Measurements from ENCODE around the gene COPS7B.

COPS7B gene

GRCh38 chr2:231785822-231786176 lies 446 bp upstream of the COPS7B start:
- no peak for DNase-seq

GRCh38 chr2:231786917-231787292 lies 660 bp downstream of the COPS7B start:
- no peak for DNase-seq

- DNase-seq, result no peak
Measured at GRCh38 chr2:231791107-231791506, 4.9 kb downstream of the COPS7B start.

DNA sequence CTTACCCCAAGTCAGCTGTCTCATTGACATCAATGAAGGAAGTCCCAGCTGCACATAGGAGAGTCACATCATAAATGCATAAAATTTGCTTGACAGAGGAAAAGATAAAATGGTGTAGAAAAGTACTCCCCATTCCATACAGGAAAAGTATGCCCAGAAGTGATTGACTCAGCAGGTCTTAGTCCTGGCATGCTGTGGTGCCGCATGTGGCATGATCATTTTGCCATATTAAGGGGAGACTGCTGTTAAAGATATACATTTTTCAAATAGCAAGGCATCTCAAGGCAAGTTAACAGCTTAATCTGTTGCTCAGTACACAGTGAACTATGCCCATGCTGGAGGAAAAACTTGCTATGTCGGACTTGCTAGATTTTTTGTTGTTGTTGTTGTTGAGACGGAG lies 8.1 kb downstream of the COPS7B start:
- no peak for DNase-seq

DNA sequence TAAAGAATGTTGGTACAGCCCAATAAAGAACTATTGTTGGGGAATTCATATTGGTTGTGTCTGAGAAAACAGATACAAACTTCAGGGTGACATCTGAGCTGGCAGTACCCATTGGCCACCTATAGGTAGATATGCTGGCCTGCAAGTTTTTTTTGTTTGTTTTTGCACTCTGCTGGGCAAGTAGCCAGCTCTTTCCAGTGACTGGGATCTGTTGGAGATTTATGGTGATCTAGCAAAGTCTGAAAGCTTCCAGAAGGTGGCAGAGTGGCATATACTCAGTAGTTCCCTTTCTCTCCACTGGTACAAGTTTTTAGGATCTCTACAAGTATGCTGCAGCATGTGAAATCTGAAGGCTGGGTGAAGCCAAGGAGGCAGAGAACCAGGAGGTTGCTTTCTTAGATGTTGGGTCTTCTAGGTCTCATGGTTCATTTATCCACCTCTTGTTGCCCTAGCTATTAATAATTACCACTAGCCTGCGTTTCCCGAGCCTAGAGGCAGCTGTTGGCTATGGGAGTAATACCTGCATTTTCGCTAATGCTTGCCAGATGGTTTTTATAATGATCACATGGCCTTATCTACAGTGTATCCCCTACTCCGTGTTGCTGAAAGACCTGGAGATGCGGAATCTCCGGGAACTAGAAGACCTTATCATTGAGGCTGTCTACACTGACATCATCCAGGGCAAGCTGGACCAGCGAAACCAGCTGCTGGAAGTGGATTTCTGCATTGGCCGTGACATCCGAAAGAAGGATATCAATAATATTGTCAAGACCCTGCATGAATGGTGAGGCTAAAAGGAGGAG lies 9.5 kb downstream of the COPS7B start:
- DNase-seq, result peak; percentile 77

GRCh38 chr2:231800493-231801091 lies 14.3 kb downstream of the COPS7B start:
- peak; percentile 26 for DNase-seq

DNA sequence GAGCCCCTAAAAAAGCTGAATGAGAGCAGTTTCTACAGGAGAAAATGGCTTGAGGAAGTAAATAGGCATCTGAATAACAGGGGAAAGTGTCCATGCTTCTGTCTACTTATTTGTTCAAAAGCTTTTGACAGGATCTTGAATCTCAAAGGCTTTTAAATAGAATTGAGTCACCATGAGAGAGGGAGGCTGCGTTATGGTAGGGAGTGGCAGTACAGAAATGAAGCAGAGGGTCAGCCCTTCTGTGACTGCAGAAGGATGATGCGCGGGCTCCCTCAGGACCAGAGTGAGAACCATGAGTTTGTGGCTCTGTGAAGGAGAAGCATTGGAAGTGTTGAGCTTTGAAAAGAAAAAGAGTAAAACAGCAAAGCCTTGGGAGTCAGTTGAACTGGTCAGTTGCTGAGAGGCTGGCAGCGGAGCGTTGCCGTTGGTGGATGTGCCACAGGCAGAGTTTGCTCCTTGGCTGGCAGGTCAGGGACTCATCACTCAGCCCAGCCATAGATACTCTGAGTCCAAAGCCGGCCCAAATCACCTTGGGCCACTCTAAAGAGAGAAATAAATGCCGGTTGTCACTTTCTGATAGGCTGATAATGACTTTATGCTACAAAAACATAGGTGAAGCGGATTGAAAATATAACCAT lies 17.4 kb downstream of the COPS7B start:
- no peak for DNase-seq

DNA sequence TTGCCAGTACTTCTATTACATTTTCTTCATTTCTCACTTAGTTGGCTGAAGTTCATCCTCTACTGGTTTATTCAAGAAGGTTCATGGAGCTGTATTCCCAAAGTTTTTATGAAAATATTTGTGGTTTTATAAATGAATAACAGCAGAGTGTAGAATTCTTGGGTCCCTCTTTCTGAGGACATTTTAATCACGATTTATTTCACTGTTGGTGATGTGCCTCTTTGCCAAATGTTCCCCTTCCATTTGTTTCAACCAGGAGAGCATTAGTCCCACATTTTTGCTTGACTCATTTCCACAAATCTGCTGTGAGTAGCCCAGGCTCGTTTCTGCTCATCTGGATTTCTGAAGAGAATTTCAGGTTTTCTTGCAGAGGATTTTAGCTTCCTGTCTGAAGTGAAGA lies 20.8 kb downstream of the COPS7B start:
- peak; percentile 41 for DNase-seq

- DNase-seq, result peak; percentile 76
Measured at GRCh38 chr2:231810905-231811304, 24.7 kb downstream of the COPS7B start.

DNA sequence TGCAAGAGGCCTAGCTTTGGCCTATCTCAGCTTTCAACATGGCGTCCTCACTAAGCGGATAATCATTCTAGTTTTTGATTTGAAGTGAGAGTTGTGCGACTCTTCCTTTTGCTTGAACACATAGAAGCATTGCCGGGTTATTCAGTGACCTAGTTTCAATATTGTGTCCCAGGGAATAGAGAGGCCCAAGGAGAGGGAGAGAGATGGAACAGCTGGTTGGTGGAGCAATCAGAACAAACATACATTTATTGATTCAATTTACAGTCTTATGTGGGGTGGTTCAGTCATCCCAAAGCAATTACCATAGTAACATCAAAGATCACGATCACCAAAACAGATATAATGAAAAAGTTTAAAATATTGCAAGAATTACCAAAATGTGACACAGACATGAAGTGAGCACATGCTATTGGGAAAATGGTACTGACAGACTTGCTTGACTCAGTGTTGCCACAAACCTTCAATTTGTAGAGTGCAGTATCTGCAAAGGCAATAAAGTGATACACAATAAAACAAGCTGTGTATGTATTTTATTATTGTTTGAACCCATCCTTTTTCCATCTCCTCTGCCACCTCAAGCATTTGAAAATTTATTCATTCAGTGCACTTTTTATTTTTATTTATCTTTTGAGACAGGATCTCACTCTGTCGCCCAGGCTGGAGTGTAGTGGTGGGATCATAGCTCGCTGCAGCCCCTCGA lies 30.2 kb downstream of the COPS7B start:
- DNase-seq, result no peak

GRCh38 chr2:231819447-231820042 lies 33.3 kb downstream of the COPS7B start:
- no peak for DNase-seq

DNA sequence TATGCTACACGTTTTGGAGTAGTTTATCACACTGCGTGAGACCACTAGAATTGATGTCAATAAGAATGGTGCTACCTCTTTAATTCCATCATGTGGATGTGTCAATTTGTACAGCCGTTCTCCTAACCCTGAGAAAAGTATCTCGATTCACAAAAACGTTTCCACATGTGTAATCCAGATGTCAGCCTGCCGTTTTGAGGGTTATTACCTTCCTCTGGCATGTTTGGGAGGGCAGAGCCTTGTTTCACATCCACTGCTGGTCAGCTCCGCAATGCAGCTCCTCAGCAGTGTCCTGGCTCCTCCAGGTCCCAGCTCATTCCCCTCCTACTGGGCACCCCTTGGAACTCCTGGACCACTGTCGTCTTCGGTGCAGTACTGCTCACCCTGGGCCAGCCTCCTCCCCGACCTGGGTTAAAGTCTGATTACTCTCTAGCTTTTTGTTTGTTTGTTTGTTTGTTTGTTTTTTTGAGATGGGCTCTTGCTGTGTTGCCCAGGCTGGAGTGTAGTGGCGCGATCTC lies 34.6 kb downstream of the COPS7B start:
- DNase-seq, result no peak

GRCh38 chr2:231821908-231822307 lies 35.7 kb downstream of the COPS7B start:
- DNase-seq, result no peak

DNA sequence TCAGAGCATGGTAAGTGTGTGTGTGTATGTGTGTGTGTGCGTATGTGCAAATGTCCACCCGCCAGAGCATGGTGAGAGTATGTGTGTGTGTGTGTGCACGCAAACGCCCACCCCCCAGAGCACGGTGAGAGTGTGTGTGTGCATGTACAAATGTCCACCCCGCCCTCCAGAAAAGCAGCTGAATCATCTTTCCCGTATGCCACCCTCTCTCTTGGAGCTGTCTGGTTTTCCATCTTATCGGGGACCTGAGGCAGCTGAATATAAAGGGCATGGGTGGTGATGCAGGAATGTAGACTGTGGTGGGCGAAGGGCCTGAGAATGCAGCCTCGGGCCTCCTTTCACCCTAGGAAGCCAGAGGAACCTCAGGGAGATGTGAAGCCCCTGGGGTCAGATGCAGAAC lies 66.9 kb downstream of the COPS7B start:
- no peak for DNase-seq

- no peak for DNase-seq
Measured at GRCh38 chr2:231854616-231855125, 68.4 kb downstream of the COPS7B start.

- DNase-seq, result no peak
Measured at GRCh38 chr2:231856959-231857358, 70.7 kb downstream of the COPS7B start.
